ELR (cell line): ENCODE measurements around the gene MOB3C.
"Not testable (repeated sequence)": the region's sequence is repeated elsewhere in the genome, so short reads cannot be mapped to it uniquely, and the experiment has no call there.

Source experiments
- DNase-seq: peaks from one replicate; pipeline ENCODE4 v3.0.0-alpha.2; 2015; ENCODE audit warnings: low read depth

MOB3C gene

DNA sequence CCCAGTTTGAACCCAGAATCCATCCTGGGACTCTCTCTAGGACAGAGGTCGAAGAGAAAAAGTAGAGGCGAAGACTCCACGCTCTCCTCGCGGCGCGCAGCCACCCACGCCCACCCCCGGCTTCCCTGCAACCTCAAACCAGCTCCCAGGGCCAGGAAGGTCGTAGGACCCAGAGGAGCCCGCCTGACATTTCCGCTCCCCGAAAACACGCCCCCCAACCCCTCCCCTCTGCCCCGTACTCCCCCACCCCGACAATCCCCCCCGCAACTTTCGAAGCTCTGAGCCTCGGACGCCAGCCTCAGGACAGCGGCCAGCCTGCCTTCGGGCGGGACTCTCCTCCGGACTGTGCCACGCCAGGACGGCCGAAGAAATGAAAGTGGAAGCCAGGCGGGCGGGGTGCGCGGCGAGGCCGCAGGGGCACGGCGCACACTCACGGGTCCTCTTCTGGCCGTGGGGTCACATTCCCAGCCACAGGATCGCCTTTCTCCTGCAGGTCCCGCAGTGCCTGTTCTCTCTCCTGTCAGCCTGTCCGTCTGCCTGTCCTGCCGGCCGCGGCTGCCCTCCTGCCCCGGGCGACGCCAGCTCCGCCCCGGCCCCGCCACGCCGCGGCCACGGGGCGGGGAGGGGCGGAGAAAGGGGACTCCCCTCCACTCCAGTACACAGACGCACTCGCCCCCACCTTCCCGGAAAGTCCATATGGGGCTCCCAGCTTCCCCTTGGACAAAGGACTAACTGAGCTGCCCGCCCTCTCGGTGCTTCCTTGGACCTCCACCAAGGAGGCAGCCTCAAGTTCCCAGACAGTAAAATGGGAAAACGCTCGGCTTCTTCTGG lies at the start of gene MOB3C:
TSS of gene MOB3C (minus strand) at position 535 of the 831 bp plus-strand sequence. CDS start 3,490 bp downstream, outside the sequence.
- peak; percentile 80 for DNase-seq

DNA sequence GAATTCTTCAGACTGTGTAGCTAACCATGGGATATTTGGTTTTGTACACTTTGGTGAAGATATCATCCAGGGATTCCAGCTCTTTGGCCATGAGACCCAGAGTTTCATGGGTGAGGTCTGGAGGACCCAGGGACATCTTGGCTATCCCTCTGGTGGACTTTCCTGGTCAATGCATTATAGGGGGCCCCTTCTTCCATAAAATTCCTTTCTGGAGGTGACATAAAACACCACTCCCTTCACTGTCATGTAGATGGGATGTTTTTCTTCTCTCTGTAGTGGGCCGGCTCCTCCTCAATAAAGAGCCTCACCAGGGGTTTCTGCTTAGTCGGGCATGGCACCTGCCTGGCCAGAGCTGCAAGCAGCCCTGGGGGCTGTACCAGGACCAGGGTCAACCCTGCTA lies 49.4 kb upstream of the MOB3C start:
- DNase-seq: no peak

DNA sequence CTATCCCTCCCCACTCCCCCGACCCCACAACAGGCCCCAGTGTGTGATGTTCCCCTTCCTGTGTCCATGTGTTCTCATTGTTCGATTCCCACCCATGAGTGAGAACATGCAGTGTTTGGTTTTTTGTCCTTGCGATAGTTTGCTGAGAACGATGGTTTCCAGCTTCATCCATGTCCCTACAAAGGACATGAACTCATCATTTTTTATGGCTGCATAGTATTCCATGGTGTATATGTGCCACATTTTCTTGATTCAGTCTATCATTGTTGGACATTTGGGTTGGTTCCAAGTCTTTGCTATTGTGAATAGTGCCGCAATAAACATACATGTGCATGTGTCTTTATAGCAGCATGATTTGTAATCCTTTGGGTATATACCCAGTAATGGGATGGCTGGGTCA lies 46.3 kb upstream of the MOB3C start:
- not testable (repeated sequence) for DNase-seq

DNA sequence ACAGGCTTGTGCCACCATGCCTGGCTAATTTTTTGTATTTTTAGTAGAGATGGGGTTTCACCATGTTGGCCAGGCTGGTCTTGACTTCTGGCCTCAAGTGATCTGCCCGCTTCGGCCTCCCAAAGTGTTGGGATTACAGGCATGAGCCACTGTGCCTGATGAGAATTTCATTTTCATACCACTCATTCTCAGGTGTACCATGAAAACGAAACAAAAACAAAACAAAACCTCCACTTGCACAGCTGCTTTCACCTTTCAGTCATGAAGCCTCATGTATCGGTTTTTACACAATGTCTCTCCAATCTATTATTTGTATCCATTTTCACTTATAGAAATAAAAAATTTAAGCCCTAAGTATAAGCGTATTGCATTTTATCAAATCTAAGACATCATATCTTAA lies 43.5 kb upstream of the MOB3C start:
- not testable (repeated sequence) for DNase-seq

DNA sequence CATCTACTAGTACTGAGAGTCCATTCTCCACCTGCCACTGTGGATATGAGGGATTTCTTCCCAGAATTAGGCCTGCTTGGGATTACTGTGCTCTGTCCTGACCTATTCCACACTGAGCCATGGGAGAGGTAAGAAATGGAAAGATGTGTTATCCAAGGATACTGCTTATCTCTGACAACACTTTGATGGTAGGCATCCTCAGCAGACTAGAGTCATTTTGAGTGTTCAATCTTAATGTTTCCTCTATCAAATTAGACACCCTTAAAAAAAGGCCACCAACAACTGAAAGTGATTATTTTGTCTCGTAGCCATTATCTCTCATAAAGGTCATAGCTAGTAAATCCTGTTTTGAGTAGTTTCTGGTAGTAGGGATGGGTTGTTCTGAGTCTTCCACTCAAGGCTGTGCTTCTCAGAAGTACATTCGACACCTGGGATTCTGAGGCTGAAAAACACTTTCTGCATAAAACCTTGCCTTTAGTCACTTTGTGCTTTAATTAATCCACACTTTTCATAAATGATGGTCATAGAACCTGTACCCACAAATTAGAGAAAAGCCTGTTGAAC lies 42.8 kb upstream of the MOB3C start:
- DNase-seq: no peak

DNA sequence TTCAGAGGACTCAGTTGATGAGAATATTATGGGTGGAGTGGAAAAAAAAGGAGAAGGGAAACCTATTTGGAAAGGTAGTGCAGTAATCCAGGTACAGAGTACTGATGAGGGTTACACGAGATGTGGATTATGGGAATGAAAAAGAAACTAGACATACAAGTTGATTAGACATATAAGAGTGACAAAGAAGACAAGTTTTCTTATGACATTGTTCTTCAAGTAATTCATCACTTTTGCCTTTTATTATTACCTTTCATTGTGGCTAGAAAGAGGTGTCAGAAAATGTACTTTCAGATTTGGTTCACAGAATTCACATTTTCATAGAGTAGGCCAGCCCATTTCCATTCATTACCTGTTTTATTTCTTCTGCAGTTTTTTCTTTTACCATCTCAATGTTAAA lies 41.2 kb upstream of the MOB3C start:
- DNase-seq: no peak

DNA sequence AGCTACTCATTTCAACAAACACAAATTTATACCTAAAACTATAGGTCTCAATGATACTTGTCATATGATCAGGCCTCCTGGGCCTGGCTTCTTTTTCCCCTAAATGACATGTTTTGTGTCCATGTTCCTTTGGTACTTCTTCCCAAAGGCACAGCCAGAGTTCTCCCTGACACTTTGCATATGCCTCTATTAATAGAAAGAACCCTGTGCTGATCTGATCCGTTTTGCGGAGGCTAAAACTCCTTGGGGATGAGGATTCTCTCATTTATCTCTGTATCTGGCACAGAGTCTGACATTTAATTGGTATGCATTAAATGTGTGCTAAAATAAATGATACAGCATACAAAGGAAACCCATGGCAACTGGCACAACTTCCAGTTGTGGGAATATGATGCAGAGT lies 40.0 kb upstream of the MOB3C start:
- no peak for DNase-seq

DNA sequence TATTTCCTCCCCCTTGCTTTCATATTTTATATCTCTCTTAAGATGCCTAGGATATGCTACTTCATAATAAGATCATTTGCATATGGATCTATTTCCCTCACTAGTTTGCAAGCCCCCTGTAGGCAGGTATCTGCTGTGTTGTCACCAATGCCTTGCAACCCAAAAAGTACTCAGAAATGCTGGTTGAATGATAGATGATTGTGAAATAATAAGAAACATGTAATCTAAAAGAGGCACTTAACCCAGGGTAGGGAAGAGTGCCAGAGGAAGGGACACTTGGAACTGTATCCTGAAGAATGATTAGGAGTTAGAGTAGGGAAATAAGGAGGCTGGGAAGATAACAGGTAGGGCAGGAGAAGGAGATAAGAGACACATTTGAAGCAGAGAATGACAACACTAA lies 39.2 kb upstream of the MOB3C start:
- no peak for DNase-seq

DNA sequence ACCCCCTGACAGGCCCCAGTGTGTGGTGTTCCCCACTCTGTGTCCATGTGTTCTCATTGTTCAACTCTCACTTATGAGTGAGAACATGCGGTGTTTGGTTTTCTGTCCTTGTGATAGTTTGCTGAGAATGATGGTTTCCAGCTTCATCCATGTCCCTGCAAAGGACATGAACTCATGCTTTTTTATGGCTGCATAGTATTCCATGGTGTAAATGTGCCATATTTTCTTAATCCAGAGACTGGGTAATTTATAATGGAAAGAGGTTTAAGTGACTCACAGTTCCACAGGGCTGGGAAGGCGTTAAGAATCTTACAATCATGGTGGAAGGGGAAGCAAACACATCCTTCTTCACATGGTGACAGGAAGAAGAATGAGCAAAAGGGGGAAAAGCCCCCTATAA lies 38.1 kb upstream of the MOB3C start:
- DNase-seq: not testable (repeated sequence)

DNA sequence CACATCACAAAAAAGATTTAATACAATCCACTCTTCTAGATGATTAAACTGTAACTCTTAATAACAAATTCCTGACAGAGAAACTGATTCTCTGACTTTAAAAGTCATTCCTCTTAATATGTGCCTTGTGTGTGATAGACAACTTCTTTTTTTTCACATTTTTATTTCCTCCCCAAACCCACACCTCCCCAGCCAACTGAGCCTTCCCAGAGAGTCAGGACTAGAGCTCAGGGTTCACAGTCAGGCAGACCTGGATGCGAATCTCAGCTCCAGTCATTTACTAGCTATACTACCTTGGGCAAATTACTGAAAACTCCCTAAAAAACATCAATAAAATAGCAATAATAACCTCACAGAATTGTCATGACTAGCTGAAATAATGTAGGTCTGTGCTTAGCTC lies 37.4 kb upstream of the MOB3C start:
- no peak for DNase-seq

DNA sequence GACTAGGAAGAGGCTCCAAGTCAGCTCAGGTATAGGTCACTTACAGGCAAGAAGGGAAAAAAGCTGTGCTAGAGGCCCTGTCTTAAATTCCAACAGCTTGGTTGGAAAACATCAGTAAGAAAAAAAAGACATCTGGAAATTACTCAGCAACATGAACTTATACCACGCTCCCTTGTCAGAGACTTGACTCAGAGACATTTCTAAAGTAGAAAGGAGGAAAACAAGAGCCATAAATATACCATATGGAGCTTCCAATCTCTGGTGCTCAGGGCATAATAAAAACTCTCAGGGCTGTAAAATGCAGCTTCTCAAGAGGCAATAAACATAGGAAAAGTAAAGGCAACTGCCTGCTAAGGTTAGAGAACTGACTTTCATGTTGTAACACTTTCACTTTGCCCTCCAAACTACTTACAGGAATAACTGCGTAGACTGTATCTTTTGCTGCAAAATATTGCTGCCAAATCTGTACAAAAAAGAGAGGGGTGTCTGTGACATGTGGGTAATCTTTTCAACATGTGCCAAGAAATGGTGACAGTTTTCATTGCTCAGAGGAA lies 36.9 kb upstream of the MOB3C start:
- no peak for DNase-seq

DNA sequence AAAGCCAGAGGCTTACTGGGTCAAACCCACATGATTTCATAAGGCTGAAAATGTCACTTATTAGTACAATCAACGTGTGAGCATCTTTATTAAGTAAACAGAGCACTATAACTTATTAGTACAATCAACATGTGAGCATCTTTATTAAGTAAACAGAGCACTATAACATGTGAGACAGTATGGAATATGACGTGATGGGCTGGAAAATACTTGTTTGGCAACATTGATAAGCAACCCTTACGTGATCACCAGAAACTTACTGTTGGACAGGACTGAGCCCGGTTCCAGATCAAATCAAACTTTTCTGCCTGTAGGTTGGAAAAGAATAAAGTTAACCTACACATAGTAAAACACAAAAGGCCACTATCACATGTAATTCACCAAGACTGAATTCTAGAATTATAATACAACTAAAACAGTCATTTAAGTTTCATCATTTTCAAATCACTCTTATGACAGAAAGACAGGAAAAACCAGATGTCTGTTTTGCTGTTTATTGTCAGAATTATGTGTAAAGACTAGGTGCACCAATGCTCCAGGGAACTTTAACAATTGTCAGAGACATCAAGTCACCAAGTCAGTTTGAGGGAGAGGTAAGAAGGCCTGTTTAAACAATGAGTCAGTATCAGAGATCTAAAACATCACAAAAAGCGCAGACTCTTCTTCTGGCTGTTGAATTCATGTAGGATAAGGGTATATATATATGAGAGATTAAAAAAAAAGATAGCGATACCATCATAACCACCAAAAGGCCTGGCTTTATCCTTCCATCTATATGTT lies 35.9 kb upstream of the MOB3C start:
- no peak for DNase-seq

DNA sequence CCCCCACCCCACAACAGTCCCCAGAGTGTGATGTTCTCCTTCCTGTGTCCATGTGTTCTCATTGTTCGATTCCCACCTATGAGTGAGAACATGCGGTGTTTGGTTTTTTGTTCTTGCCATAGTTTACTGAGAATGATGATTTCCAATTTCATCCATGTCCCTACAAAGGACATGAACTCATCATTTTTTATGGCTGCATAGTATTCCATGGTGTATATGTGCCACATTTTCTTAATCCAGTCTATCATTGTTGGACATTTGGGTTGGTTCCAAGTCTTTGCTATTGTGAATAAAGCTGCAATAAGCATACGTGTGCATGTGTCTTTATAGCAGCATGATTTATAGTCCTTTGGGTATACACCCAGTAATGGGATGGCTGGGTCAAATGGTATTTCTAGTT lies 34.5 kb upstream of the MOB3C start:
- not testable (repeated sequence) for DNase-seq

DNA sequence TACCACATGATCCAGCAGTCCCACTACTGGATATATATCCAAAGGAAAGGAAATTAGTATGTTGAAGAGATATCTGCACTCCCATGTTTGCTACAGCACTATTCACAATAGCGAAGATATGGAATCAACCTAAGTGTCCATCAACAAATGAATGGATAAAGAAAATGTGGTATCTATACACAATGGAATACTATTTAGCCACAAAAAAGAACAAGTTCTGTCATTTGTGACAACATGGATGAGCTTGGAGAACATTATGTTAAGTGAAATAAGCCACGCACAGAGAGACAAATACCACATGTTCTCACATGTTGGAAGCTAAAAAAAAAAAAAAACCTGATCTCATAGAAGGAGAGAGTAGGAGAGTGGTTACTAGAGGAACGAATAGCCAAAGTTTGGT lies 33.9 kb upstream of the MOB3C start:
- no peak for DNase-seq

DNA sequence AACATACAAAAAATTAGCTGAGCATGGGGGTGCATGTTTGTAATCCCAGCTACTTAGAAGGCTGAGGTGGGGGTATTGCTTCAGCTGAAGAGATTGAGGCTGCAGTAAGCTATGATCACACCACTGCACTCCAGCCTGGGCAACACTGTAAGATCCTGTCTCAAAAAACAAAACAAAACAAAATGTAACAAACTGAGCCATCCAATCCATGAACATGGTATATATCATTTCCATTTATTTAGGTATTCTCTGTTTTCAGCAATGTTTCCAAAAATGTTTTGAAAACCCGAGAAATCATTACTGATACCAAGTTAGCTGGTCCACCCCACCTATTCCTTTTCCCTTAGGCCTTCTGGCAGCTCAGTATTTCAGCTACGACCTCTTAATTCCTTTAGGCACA lies 33.2 kb upstream of the MOB3C start:
- DNase-seq: no peak

DNA sequence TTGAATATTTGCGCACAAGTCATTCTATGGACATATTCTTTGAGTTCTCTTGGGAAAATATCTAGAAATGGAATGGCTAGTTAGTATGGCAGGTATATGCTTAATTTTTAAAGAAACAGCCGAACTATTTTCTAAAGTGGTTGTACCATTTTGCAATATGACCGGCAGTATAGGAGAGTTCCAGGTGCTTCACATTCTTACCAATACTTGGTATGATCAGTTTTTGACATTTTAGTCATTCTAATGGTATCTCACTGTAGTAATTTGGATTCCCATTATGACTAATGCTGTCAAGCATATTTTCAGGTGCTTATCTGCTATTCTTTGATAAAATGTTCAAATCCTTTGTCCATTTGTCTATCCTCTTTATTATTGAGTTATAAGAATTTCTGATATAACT lies 31.0 kb upstream of the MOB3C start:
- DNase-seq: no peak

DNA sequence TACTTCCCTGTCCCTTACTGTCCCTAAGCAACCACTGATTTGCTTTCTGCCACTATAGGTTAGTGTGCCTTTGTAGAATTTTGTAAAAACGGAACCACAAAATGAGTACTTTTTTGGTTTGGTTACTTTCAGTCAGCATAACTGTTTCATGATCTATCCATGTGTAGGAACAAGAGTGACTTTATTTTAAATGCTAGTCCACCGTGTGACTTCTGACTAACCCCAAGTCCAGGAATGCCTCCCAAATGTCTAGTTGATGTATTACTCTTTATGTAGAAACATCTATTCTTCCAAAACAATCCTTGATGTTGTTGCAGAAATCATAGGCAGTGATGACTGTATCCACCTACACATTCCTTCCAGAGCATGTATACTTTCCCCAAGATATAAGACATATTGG lies 30.2 kb upstream of the MOB3C start:
- DNase-seq: peak; percentile 12

DNA sequence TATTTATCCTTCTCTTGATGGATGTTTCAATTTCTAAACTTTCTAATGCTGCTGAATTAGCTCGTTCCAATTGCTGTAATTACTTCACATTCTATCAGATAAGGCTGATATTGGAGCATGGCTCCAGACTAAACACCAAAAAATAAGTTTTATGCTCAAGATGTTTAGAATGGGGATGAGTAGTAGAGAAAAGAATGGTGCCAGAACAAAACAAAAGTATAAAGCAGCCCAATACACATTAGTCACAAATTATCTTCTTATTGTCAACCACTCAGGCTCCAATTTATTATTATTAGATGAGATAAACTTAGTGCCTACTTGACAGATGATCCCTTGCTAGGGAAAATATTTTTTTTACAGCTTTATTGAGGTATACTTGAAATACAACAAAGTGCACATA lies 29.7 kb upstream of the MOB3C start:
- no peak for DNase-seq

DNA sequence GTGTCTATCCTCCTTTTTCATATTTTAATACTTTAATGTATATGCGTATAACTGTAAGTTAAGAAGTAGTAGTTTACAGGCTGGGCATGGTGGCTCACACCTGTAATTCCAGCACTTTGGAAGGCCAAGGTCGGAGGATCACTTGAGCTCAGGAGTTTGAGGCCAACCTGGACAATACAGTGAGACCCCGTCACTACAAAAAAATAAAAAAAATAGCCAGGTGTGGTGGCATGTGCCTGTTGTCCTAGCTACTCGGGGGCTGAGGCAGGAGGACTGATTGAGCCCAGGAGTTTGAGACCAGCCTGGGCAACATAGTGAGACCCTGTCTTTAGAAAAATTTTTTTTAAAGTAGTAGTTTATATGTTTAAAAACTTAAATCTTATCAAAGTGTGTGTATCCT lies 29.2 kb upstream of the MOB3C start:
- no peak for DNase-seq

DNA sequence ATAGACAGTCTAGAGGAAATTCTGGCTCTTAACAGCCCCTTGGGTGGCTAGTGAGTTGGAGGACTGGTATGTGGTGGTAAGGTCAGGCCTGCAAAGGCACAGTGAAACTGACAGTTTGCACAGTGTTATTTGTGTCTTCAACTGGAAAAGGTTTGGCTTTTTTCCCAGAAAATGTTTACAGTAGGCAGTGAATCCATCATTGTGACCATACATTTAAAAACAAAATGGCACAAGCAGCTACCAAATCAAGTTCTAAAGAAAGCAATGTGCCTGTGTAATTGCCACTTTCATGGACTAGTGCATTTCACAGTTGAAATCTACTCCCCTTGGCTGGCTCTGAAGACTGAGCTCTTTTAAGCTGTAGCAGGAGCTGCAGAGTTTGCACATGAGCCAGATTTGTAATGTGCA lies 26.8 kb upstream of the MOB3C start:
- DNase-seq: peak; percentile 91

DNA sequence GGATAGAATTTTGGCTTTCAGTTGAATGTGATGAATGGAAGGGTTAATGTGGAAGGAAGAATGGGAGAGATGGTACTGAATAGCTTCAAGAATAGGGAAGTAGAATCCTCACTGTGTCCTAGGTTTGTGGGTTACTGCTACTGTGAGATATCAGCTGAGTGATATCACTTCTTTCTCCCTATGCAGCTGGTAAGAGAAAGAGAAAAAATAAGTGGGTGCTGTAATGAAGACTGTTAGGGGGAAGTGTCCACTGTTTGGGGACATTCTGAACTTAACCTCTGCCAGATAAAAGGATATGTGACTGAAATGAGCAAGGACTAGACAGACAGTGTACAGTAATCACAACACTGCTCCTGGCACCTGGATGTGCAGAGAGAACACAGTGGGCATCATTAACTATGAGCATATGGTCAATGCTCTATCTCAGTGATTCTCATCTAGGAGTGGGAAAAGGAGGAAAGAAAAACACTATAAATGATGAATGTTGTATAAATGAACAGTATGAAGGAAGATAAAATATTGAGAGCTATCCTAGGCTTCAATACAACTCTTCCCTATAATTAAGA lies 25.6 kb upstream of the MOB3C start:
- DNase-seq: no peak

DNA sequence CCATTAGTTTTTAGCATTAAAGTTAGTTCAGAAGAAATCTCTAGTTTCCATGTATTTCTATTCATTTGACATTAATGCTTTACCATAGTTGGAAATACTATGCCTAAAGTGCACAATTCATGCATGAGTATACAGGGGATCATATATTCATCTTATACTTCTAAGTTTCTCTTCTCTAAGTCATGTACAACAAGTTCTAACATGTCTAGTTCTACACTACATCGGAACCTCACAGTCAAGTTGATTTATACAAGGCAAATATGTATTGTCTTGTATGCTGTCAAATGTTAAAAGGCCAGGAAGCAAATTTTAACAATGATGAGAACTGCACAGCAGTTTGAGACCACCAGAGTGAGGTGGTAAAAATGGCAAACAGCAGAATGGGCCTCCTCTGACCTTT lies 22.9 kb upstream of the MOB3C start:
- DNase-seq: no peak

DNA sequence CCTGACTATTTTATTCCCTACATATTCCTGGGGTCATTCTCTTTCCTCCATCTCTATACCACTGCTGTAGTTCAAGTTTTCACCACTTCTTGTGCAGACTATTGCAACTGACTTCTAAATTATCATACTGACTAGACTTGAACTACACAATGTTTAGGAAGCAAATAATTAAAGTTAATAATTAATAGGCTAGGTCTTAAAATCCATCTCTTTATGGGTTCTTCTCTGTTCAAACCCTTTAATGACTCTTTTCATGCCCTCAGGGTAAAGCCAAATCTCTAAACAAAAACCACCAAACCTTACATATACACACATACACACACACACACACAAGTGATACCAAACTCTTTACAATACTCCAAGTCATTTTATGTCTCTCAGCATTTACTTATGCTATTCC lies 22.3 kb upstream of the MOB3C start:
- no peak for DNase-seq
